NT2/D1 (cell line): Measurements from ENCODE around the gene PRG3.

Experiments
- DNase-seq: peaks from one replicate; pipeline ENCODE4 v3.0.0-alpha.2; 2011; ENCODE audit warnings: low read depth, low spot score
- H3K27me3 ChIP-seq: 2 replicates; pipeline ENCODE4 v1.6.0; 2011; ENCODE audit warnings: mild to moderate bottlenecking; ENCODE audit not compliant: insufficient read length, insufficient read depth
- H3K36me3 ChIP-seq: 2 replicates; pipeline ENCODE4 v1.6.1; 2011; ENCODE audit warnings: mild to moderate bottlenecking, low read length, mixed read lengths; ENCODE audit not compliant: insufficient read depth, insufficient read length
- H3K4me1 ChIP-seq: 2 replicates; pipeline ENCODE4 v1.5.1; 2011; ENCODE audit not compliant: insufficient read depth, insufficient read length
- H3K4me3 ChIP-seq: 2 replicates; pipeline ENCODE4 v1.5.1; 2011; ENCODE audit warnings: low read depth; ENCODE audit not compliant: insufficient read length
- H3K9ac ChIP-seq: 2 replicates; pipeline ENCODE4 v1.6.0; 2011; ENCODE audit warnings: low read depth; ENCODE audit not compliant: insufficient read length
- H3K9me3 ChIP-seq: 2 replicates; pipeline ENCODE4 v1.5.1; 2011; ENCODE audit warnings: mild to moderate bottlenecking, low read length; ENCODE audit not compliant: insufficient read depth
- SUZ12 ChIP-seq: IDR thresholded peaks from 2 replicates; pipeline ENCODE4 v1.6.1; 2011; ENCODE audit not compliant: insufficient read length, insufficient read depth; ENCODE audit errors: extremely low read depth
- YY1 ChIP-seq: IDR thresholded peaks from 2 replicates; pipeline ENCODE4 v1.6.1; 2011; ENCODE audit not compliant: insufficient read length, insufficient read depth
- ZNF274 ChIP-seq: IDR thresholded peaks from 2 replicates; pipeline ENCODE4 v1.6.1; 2011; ENCODE audit warnings: mild to moderate bottlenecking, low read depth, low read length

Gene PRG3

GRCh38 chr11:57424792-57425564 lies 44.0 kb upstream of the PRG3 start:
- Histone ChIP-seq H3K9ac (no peak overlapping the region), H3K9me3 (no peaks in the 10 kb centered on the region), H3K27me3 (peaks cover 15% of the 10 kb centered on the region), H3K4me3 (no peak overlapping the region), H3K36me3 (peaks cover 53% of the 10 kb centered on the region), H3K4me1 (peaks cover 11% of the 10 kb centered on the region)
- TF ChIP-seq YY1 (no peak), ZNF274 (no peak), SUZ12 (no peak)
- DNase-seq: no peak

- Histone ChIP-seq H3K9ac (no peak overlapping the region), H3K36me3 (peaks cover 58% of the 10 kb centered on the region), H3K9me3 (no peaks in the 10 kb centered on the region), H3K4me3 (no peak overlapping the region), H3K4me1 (peaks cover 11% of the 10 kb centered on the region), H3K27me3 (peaks cover 15% of the 10 kb centered on the region)
- DNase-seq: no peak
- TF ChIP-seq YY1 (no peak), SUZ12 (no peak), ZNF274 (no peak)
These were observed 43.3 kb upstream of the PRG3 start for GRCh38 chr11:57424137-57424791.

GRCh38 chr11:57422669-57423068 lies 41.7 kb upstream of the PRG3 start:
- no peak overlapping the region for H3K9ac ChIP-seq
- no peak for DNase-seq
- H3K4me3 ChIP-seq: no peak overlapping the region
- H3K36me3 ChIP-seq: peaks cover 70% of the 10 kb centered on the region
- H3K9me3 ChIP-seq: no peaks in the 10 kb centered on the region
- H3K27me3 ChIP-seq: peaks cover 12% of the 10 kb centered on the region
- TF ChIP-seq YY1 (no peak), SUZ12 (no peak), ZNF274 (no peak)
- peaks cover 11% of the 10 kb centered on the region for H3K4me1 ChIP-seq

GRCh38 chr11:57421805-57422204 lies 40.9 kb upstream of the PRG3 start:
- Histone ChIP-seq H3K4me3 (no peak overlapping the region), H3K36me3 (peaks cover 78% of the 10 kb centered on the region), H3K27me3 (peaks cover 12% of the 10 kb centered on the region), H3K4me1 (peaks cover 11% of the 10 kb centered on the region), H3K9me3 (no peaks in the 10 kb centered on the region), H3K9ac (no peak overlapping the region)
- no peak for DNase-seq
- TF ChIP-seq SUZ12 (no peak), ZNF274 (no peak), YY1 (no peak)

GRCh38 chr11:57421066-57421465 lies 40.1 kb upstream of the PRG3 start:
- H3K4me3 ChIP-seq: no peak overlapping the region
- no peak for DNase-seq
- H3K9me3 ChIP-seq: no peaks in the 10 kb centered on the region
- peaks cover 4% of the 10 kb centered on the region for H3K27me3 ChIP-seq
- TF ChIP-seq YY1 (no peak), ZNF274 (no peak)
- H3K4me1 ChIP-seq: peaks cover 11% of the 10 kb centered on the region
- no peak overlapping the region for H3K9ac ChIP-seq
- peaks cover 83% of the 10 kb centered on the region for H3K36me3 ChIP-seq

GRCh38 chr11:57419146-57419545 lies 38.2 kb upstream of the PRG3 start:
- no peaks in the 10 kb centered on the region for H3K9me3 ChIP-seq
- H3K4me3 ChIP-seq: no peak overlapping the region
- no peaks in the 10 kb centered on the region for H3K4me1 ChIP-seq
- TF ChIP-seq ZNF274: no peak
- TF ChIP-seq YY1: no peak
- TF ChIP-seq SUZ12: no peak
- no peak for DNase-seq
- peaks cover 85% of the 10 kb centered on the region for H3K36me3 ChIP-seq
- no peaks in the 10 kb centered on the region for H3K27me3 ChIP-seq
- no peak overlapping the region for H3K9ac ChIP-seq

GRCh38 chr11:57418131-57418530 lies 37.2 kb upstream of the PRG3 start:
- Histone ChIP-seq H3K9ac (no peak overlapping the region), H3K4me3 (no peak overlapping the region), H3K36me3 (peaks cover 86% of the 10 kb centered on the region), H3K4me1 (no peaks in the 10 kb centered on the region), H3K27me3 (no peaks in the 10 kb centered on the region), H3K9me3 (no peaks in the 10 kb centered on the region)
- no peak for DNase-seq
- TF ChIP-seq YY1: no peak
- no peak for TF ChIP-seq ZNF274
- no peak for TF ChIP-seq SUZ12
